Neuronal stem cell (in vitro differentiated cells): ENCODE measurements around the gene PIGX.
"Not testable (repeated sequence)": the region's sequence is repeated elsewhere in the genome, so short reads cannot be mapped to it uniquely, and the experiment has no call there.

Experiments used
- DNase-seq: peaks from one replicate; pipeline ENCODE4 v3.0.0-alpha.2; 2013; ENCODE audit warnings: low spot score
- H2AFZ ChIP-seq: one replicate; pipeline ENCODE4 v1.6.1; 2013; ENCODE audit warnings: mild to moderate bottlenecking, low read length, inconsistent platforms
- H2AK5ac ChIP-seq: 2 replicates; pipeline ENCODE4 v1.6.1; 2013; ENCODE audit warnings: low read depth, mild to moderate bottlenecking, inconsistent platforms, low read length, moderate library complexity, mixed read lengths
- H2BK120ac ChIP-seq: 2 replicates; pipeline ENCODE4 v1.6.1; 2013; ENCODE audit warnings: low read depth, mild to moderate bottlenecking, inconsistent platforms, low read length, moderate library complexity, mixed read lengths
- H2BK12ac ChIP-seq: one replicate; pipeline ENCODE4 v1.6.1; 2013; ENCODE audit warnings: low read length, inconsistent platforms
- H2BK15ac ChIP-seq: 2 replicates; pipeline ENCODE4 v1.6.1; 2013; ENCODE audit warnings: mild to moderate bottlenecking, low read length, inconsistent platforms, mixed read lengths
- H2BK5ac ChIP-seq: one replicate; pipeline ENCODE4 v1.6.1; 2013; ENCODE audit warnings: inconsistent platforms, mild to moderate bottlenecking, low read length, moderate library complexity
- H3K14ac ChIP-seq: one replicate; pipeline ENCODE4 v1.6.1; 2013; ENCODE audit warnings: low read length, inconsistent platforms
- H3K18ac ChIP-seq: 2 replicates; pipeline ENCODE4 v1.6.1; 2013; ENCODE audit warnings: low read length, inconsistent platforms
- H3K23ac ChIP-seq: 2 replicates; pipeline ENCODE4 v1.6.1; 2013; ENCODE audit warnings: low read depth, mild to moderate bottlenecking, mixed read lengths, low read length, inconsistent platforms; ENCODE audit not compliant: poor library complexity
- H3K27ac ChIP-seq: replicated peaks from 3 replicates; pipeline ENCODE4 v1.5.1; 2013; ENCODE audit warnings: low read length, inconsistent platforms
- H3K27me3 ChIP-seq, 3 experiments: 2 replicates each; pipeline ENCODE4 v1.6.1; 2013; ENCODE audit warnings: low read length in 3 of 3, mild to moderate bottlenecking in 2 of 3, inconsistent platforms in 1 of 3, low read depth in 1 of 3, mixed read lengths in 1 of 3, moderate library complexity in 1 of 3; ENCODE audit not compliant: control insufficient read depth in 3 of 3, insufficient read depth in 3 of 3
- H3K36me3 ChIP-seq, 2 donors: replicated peaks in 1 of 2; 2 replicates each; pipeline ENCODE4 v1.6.1; 2013; ENCODE audit warnings: low read length in 2 of 2; ENCODE audit not compliant: control insufficient read depth in 2 of 2, insufficient read depth in 2 of 2
- H3K4ac ChIP-seq: 2 replicates; pipeline ENCODE4 v1.6.1; 2013; ENCODE audit warnings: inconsistent platforms, mild to moderate bottlenecking, low read length, moderate library complexity
- H3K4me1 ChIP-seq, 2 donors: 1 replicate in 1 of 2; 2 replicates in 1 of 2; pipeline ENCODE4 v1.6.1; 2013; ENCODE audit warnings: low read length in 2 of 2, low read depth in 1 of 2; ENCODE audit not compliant: control insufficient read depth in 2 of 2, insufficient read depth in 1 of 2
- H3K4me2 ChIP-seq: one replicate; pipeline ENCODE4 v1.6.1; 2013; ENCODE audit warnings: mild to moderate bottlenecking, low read length, inconsistent platforms; ENCODE audit not compliant: insufficient read depth, poor library complexity, severe bottlenecking
- H3K4me3 ChIP-seq, 2 donors: 2 replicates each; pipeline ENCODE4 v1.5.1; 2013; ENCODE audit warnings: low read length in 2 of 2, mild to moderate bottlenecking in 2 of 2, inconsistent platforms in 1 of 2, moderate library complexity in 1 of 2
- H3K79me1 ChIP-seq: one replicate; pipeline ENCODE4 v1.6.1; 2013; ENCODE audit warnings: low read depth, mild to moderate bottlenecking, inconsistent platforms, low read length, moderate library complexity
- H3K9ac ChIP-seq: one replicate; pipeline ENCODE4 v1.6.1; 2013; ENCODE audit warnings: mild to moderate bottlenecking, low read depth, low read length, inconsistent platforms; ENCODE audit not compliant: poor library complexity
- H3K9me3 ChIP-seq, 2 donors: replicated peaks in 1 of 2; 2 replicates each; pipeline versions ENCODE3 to v1.6.1; 2013; ENCODE audit warnings: low read length in 2 of 2, mild to moderate bottlenecking in 2 of 2, inconsistent platforms in 1 of 2, low read depth in 1 of 2, mixed read lengths in 1 of 2, moderate library complexity in 1 of 2; ENCODE audit not compliant: control insufficient read depth in 2 of 2, insufficient read depth in 1 of 2
- H4K8ac ChIP-seq: one replicate; pipeline ENCODE4 v1.6.1; 2013; ENCODE audit warnings: low read depth, mild to moderate bottlenecking, inconsistent platforms, low read length, moderate library complexity
- H4K91ac ChIP-seq: one replicate; pipeline ENCODE4 v1.6.1; 2013; ENCODE audit warnings: low read length, low read depth, mild to moderate bottlenecking, inconsistent platforms; ENCODE audit not compliant: poor library complexity
- WGBS, 2 donors: extraction: QIAGEN DNeasy Blood & Tissue Kit; methylation state at CpG; one replicate each; pipeline ENCODE4 v1.1.7; 2013; ENCODE audit warnings: missing lambda C conversion rate in 2 of 2, mixed read lengths in 1 of 2; ENCODE audit not compliant: insufficient read length in 2 of 2, insufficient replicate concordance in 1 of 2; ENCODE audit errors: extremely low coverage in 2 of 2; 5-methylcytosine and 5-hydroxymethylcytosine counted together

PIGX gene

GRCh38 chr3:196740481-196741248 is 28.5 kb downstream of the PIGX start:
- Histone ChIP-seq H3K36me3 (peaks cover 0 to 25% of the 10 kb centered on the region in 2 donors), H2AFZ (peak overlapping the region; percentile 95), H2BK12ac (no peak overlapping the region), H2BK120ac (no peak overlapping the region), H3K9me3 (peaks cover 0 to 8% of the 10 kb centered on the region in 2 donors), H3K4me3 (peak overlapping the region; percentile 94 to 97), H3K4me2 (peak overlapping the region; percentile 52), H2AK5ac (no peak overlapping the region), H3K9ac (peak overlapping the region; percentile 95), H3K27me3 (no peaks in the 10 kb centered on the region), H3K4me1 (peaks cover 0 to 4% of the 10 kb centered on the region in 2 donors), H3K23ac (no peak overlapping the region), H4K8ac (no peak overlapping the region), H2BK5ac (peak overlapping the region; percentile 95), H4K91ac (peak overlapping the region; percentile 59), H2BK15ac (peak overlapping the region; percentile 6), H3K4ac (no peak overlapping the region), H3K14ac (no peak overlapping the region), H3K79me1 (peaks cover 3% of the 10 kb centered on the region), H3K27ac (peak overlapping the region; percentile 89), H3K18ac (peak overlapping the region; percentile 99)
- DNase-seq, result peak; percentile 43
- no CpG with 5 or more reads among the region's 30 CpGs for WGBS, 2 donors

- Histone ChIP-seq H3K4me2 (peak overlapping the region; percentile 52), H3K18ac (no peak overlapping the region), H4K8ac (no peak overlapping the region), H3K14ac (no peak overlapping the region), H4K91ac (no peak overlapping the region), H3K9me3 (peaks cover 0 to 7% of the 10 kb centered on the region in 2 donors), H3K4me3 (peak overlapping the region in 1 of 2 donors; percentile 94), H2BK12ac (no peak overlapping the region), H2BK120ac (no peak overlapping the region), H3K36me3 (peaks cover 0 to 27% of the 10 kb centered on the region in 2 donors), H2AFZ (no peak overlapping the region), H3K9ac (no peak overlapping the region), H3K4me1 (peaks cover 0 to 4% of the 10 kb centered on the region in 2 donors), H3K27me3 (no peaks in the 10 kb centered on the region), H3K23ac (no peak overlapping the region), H3K4ac (no peak overlapping the region), H2BK15ac (no peak overlapping the region), H3K27ac (no peak overlapping the region), H2AK5ac (no peak overlapping the region), H2BK5ac (no peak overlapping the region), H3K79me1 (peaks cover 3% of the 10 kb centered on the region)
- WGBS, 2 donors, result no CpG with 5 or more reads among the region's 5 CpGs
- DNase-seq, result no peak
Measured at GRCh38 chr3:196741249-196741889, 29.2 kb downstream of the PIGX start.

GRCh38 chr3:196743569-196743968 is 31.4 kb downstream of the PIGX start:
- Histone ChIP-seq H3K36me3 (peaks cover 0 to 41% of the 10 kb centered on the region in 2 donors), H3K9me3 (peaks cover 0 to 17% of the 10 kb centered on the region in 2 donors)
- H3K27me3 ChIP-seq, H3K9ac ChIP-seq, H3K79me1 ChIP-seq, H3K4me2 ChIP-seq, H2BK5ac ChIP-seq, H3K4me1 ChIP-seq, H4K91ac ChIP-seq, DNase-seq, H4K8ac ChIP-seq, H3K23ac ChIP-seq, H2AK5ac ChIP-seq, H3K4me3 ChIP-seq, H3K18ac ChIP-seq, H2BK15ac ChIP-seq, H3K4ac ChIP-seq, H2BK120ac ChIP-seq, H3K27ac ChIP-seq, H3K14ac ChIP-seq, H2AFZ ChIP-seq, H2BK12ac ChIP-seq: not testable (repeated sequence)
- no CpG with 5 or more reads among the region's 10 CpGs for WGBS, 2 donors

- Histone ChIP-seq H3K4me1 (no peaks in the 10 kb centered on the region), H3K79me1 (peaks cover 5% of the 10 kb centered on the region), H2BK5ac (no peak overlapping the region), H2BK12ac (no peak overlapping the region), H2AFZ (no peak overlapping the region), H3K18ac (no peak overlapping the region), H3K27ac (no peak overlapping the region), H3K4me3 (no peak overlapping the region), H2BK120ac (no peak overlapping the region), H3K9me3 (peaks cover 0 to 26% of the 10 kb centered on the region in 2 donors), H3K9ac (no peak overlapping the region), H2BK15ac (no peak overlapping the region), H3K4me2 (no peak overlapping the region), H3K23ac (no peak overlapping the region), H3K27me3 (no peaks in the 10 kb centered on the region), H3K36me3 (peaks cover 0 to 78% of the 10 kb centered on the region in 2 donors), H4K8ac (no peak overlapping the region), H4K91ac (no peak overlapping the region), H3K4ac (no peak overlapping the region), H2AK5ac (no peak overlapping the region), H3K14ac (no peak overlapping the region)
- no peak for DNase-seq
- WGBS, 2 donors, result no CpG with 5 or more reads among the region's 8 CpGs
Measured at GRCh38 chr3:196749125-196749524, 36.9 kb downstream of the PIGX start.
